ENCODE measurements around the gene ARMC2.

Gene ARMC2

GRCh38 chr6:108982154-108983113 is 134.2 kb downstream of the ARMC2 start:
- in situ Hi-C loops (cut with MboI; ENCODE audit: low sequenced_read_pairs) = no loop called here

GRCh38 chr6:108983151-108983550 is 134.9 kb downstream of the ARMC2 start:
- in situ Hi-C loops (cut with MboI; ENCODE audit: low sequenced_read_pairs) = no loop called here

DNA sequence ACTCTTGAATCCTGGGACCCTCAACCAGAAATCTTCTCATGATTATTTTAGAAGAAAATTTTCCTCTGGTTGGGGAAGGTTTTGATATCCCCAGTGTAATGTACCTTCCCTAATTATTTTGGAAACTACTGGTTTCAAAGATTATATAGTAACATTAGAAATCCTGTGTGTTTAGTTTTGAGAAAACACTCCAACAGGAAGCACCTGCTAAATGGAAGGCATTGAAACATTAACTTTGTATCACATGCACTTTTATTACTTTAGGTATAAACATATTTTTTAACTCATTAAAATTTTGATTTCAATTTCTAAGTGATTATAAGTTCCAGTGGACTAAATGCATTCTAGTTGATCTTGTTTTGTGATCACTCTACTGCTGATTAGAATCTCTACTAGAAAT is 137.1 kb downstream of the ARMC2 start:
- in situ Hi-C loops (cut with MboI; ENCODE audit: low sequenced_read_pairs) = no loop called here

- in situ Hi-C loops (cut with MboI; ENCODE audit: low sequenced_read_pairs) = no loop called here
These were observed 138.9 kb downstream of the ARMC2 start for GRCh38 chr6:108987156-108987555.

GRCh38 chr6:108988296-108988695 is 140.1 kb downstream of the ARMC2 start:
- in situ Hi-C loops (cut with MboI; ENCODE audit: low sequenced_read_pairs) = no loop called here

GRCh38 chr6:108988765-108989164 is 140.5 kb downstream of the ARMC2 start:
- in situ Hi-C loops (cut with MboI; ENCODE audit: low sequenced_read_pairs) = no loop called here

GRCh38 chr6:108989700-108990099 is 141.5 kb downstream of the ARMC2 start:
- in situ Hi-C loops (cut with MboI; ENCODE audit: low sequenced_read_pairs) = no loop called here

DNA sequence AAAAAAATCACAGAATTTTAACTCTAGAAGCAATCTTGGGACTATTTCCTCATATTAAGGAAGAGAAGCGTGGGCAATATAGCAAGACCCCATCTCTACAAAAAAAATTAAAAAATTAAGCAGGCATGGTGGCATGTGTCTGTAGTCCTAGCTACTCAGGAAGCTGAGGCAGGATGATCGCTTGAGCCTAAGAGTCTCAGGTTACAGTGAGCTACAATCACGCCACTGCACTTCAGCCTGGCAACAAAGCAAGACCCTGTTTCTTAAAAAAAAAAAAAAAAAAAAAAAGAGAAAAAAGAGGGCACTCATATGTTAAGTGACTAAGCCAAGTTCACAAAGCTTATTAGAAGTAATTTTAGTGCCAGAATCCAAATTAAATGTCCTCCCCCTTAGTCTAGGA is 145.7 kb downstream of the ARMC2 start:
- in situ Hi-C loops (cut with MboI; ENCODE audit: low sequenced_read_pairs) = no loop called here

GRCh38 chr6:108995296-108995695 is 147.1 kb downstream of the ARMC2 start:
- in situ Hi-C loops (cut with MboI; ENCODE audit: low sequenced_read_pairs) = no loop called here

DNA sequence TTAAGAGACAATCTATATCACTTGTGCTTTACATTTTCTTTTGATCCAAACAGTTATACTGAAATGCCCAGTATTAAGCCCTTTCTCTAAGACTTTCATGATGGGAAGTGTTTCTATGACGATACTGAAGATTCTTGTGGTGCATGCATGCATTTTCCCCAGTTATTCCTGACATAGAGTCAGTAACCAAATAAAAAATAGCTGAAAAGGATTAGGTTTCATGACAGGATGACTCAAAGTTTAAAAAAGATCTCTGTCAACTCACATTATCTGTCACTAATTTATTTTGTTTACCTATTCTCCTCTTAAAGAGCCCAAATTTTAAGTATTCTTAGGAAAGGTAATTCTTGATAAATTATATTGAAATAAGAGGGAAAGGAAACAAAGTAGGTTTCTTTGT is 148.0 kb downstream of the ARMC2 start:
- in situ Hi-C loops (cut with MboI; ENCODE audit: low sequenced_read_pairs) = no loop called here

DNA sequence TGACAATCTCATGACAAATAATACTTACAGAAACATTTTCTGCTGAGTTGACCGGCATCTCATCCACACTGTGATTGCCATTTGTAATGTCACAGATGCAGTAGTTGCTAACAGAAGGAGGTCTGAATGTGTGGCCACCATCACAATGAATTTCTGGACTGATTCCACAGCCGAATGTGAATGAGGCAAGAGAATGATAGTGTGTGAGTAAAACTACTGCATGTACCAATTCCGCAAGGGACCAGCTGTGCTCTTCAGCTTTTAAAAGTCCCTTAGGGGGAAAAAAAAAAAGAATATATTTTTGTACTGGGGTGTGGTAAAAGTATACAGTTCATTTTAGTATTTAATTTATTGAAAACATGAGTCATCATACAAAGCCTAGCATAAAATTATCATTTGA is 150.3 kb downstream of the ARMC2 start:
- in situ Hi-C loops (cut with MboI; ENCODE audit: low sequenced_read_pairs) = no loop called here

GRCh38 chr6:108999428-108999827 is 151.2 kb downstream of the ARMC2 start:
- in situ Hi-C loops (cut with MboI; ENCODE audit: low sequenced_read_pairs) = no loop called here

- in situ Hi-C loops (cut with MboI; ENCODE audit: low sequenced_read_pairs) = no loop called here
These were observed 152.1 kb downstream of the ARMC2 start for GRCh38 chr6:109000289-109000688.

GRCh38 chr6:109001291-109001894 is 153.2 kb downstream of the ARMC2 start:
- in situ Hi-C loops (cut with MboI; ENCODE audit: low sequenced_read_pairs) = no loop called here

GRCh38 chr6:109002051-109002697 is 154.0 kb downstream of the ARMC2 start:
- in situ Hi-C loops (cut with MboI; ENCODE audit: low sequenced_read_pairs) = no loop called here

DNA sequence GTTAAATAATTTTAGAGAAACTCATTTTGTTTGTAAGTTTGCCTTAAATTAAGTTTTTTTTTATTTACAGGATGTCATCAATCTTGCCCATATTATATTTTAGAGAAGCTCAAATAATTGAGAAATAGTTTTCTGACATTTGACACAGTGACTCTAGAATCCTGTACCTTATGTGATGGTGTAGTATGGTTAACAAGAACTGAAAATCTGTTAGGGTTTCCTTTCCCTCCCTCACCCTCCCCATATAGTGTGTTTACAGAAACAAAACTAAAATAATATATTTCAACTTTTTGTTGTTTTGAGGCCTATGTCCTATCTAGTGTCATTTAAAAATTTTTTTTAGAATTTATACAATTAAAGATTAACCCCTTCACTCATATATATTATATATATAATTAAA is 154.7 kb downstream of the ARMC2 start:
- in situ Hi-C loops (cut with MboI; ENCODE audit: low sequenced_read_pairs) = no loop called here

DNA sequence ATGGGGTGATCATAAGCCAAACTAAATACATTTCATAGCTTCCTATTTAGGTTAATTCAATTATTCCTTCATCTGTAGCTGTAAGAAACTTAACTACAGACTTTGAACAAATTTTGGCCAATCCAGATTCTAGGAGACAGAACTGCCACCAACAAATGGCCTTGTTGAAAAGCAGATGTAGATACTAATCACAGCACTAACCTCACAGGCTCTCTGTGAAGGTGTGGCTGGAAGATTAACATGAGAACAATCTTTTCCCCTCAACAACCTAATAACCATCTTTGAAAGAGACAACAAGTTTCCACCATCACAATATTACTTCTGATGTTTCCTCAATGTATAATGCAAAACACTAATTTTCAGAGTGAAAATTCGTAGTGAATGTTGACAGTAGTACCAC is 158.6 kb downstream of the ARMC2 start:
- in situ Hi-C loops (cut with MboI; ENCODE audit: low sequenced_read_pairs) = no loop called here

DNA sequence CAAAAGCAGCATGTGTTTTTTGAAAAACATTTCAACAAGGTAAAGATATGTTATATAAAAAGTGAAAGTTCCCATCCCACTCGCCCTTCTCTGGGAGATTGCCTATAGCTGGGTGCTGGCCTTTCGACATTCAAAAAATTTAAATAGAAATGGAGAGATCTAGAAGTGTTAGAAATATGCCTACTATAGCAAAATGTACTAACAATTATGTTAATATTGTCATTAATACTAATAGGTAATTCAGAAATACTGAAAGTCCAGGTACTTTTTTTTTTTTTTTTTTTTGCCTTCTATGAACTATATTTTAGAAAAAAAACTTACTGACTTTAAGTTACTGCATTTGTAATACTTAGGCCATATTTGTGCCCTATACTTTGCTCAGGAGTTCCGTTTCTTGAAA is 159.3 kb downstream of the ARMC2 start:
- in situ Hi-C loops (cut with MboI; ENCODE audit: low sequenced_read_pairs) = no loop called here

- in situ Hi-C loops (cut with MboI; ENCODE audit: low sequenced_read_pairs) = no loop called here
These were observed 159.8 kb downstream of the ARMC2 start for GRCh38 chr6:109008054-109008453.

DNA sequence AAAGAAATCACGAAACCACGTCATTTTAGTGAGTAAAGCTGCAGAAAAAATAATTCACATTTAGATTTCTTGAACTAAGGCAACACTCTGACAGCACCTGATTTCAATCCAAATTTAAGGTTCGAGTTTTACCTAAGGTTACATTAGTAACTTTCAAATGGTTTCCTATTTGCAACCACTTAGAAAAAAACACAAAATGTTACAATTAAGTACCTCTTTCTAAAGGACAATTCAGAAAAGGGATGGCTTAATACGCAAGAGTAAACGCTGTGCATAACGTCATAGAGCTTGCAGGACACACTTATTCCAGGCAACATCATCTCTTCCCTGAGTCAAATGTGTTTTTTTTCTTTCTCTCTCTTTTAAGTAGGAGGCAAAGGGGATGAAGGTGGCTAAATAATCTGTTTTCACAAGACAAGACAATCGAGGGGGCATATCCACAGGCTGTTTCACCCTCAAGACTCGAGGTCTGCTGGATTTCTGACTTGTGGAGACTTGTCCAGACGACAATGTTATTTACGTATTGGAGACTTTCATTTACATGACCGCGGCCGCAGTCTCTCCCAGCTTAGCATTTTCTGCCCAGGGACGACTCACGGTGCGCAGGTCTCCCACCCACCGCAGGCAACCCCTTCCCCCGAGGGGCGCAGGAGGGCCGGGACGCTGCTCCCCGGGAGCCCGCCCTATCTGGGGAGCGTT is 160.5 kb downstream of the ARMC2 start:
- in situ Hi-C loops (cut with MboI; ENCODE audit: low sequenced_read_pairs) = no loop called here

GRCh38 chr6:109009236-109009961 is 161.2 kb downstream of the ARMC2 start:
- in situ Hi-C loops (cut with MboI; ENCODE audit: low sequenced_read_pairs) = no loop called here
